ENCODE data around the gene FIP1L1. TPM values are rescaled to one million over a fixed set of nuclear protein-coding genes. Genes with fewer than 3 reads are reported as not detected.

Gene FIP1L1
- total RNA-seq (2014; rRNA removed; shearing (Covaris generic)) = 96.5 and 101 TPM in 2 replicates

DNA sequence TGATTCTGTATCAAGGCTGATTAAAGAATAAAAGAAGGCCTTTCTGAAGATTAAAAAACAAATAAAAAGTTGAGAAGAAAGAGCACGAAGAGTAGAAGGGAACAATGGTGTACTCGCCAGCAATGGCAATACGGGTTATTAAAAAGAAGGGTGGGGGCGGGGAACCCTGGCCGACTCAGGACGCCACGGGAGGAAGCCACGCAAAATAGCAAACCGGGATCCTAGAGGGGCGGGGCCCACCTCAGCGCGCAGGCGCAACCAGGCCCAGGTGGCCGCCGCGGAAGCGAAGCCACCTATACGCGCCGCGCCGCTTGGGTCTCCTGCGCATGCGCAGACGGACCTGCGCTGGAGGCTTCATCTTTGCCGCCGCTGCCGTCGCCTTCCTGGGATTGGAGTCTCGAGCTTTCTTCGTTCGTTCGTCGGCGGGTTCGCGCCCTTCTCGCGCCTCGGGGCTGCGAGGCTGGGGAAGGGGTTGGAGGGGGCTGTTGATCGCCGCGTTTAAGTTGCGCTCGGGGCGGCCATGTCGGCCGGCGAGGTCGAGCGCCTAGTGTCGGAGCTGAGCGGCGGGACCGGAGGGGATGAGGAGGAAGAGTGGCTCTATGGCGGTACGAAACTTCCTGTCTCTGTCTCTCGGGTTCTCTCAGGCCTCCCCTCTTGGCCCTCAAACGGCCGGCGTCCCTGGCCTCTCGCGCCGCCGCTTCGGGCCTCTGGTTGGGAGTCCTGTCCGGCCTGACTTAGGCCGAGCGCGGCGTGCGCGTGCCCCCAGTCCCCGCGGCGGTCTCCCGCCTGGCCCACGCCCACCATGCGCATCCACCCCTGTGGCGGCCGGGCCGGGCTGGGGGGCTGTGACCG, at the start of gene FIP1L1:
TSS of gene FIP1L1 (plus strand) at position 323 of the 852 bp plus-strand sequence. CDS start at position 521, 198 bp downstream.

DNA sequence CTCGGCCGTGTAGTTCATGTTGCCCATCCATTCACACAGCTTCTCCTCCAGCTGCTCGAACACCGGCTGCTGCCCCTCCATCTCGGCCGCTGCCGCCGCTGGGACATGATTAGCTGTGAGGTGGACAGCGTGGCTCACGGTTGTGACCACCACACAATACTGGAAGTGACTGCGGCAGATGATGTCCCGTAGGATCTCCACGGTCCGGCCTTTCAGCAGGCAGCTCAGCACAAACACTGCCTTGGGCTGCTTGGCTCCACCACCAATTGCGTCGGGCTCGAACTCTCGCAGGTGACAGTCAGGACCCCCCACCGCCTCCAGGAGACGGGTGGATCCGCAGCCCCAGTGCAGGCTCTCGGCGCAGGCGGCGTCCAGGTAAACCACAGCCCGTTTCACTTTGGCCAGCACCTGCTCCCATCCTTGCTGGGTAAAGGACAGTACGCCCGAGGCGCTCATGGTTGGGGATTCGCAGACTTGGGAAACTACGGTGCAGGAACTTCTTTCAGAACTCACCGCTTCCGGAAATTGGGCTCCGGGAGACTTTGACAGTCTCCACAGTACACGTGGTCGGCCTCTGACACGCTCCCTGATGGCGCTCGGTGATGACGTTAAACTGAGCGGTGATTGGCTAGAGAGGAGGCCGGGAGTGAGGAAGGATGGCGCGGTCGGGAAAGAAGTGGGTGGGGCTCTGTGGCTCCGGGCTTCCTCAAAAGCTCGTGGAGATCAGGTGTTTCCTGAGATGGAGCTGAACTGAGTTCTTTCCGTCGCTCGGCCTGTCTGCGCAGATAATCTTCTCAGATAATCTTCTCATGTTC, 11.7 kb upstream of the FIP1L1 start, which contains the start of gene SCFD2:
TSS of gene SCFD2 (minus strand) at position 576 of the 815 bp plus-strand sequence.

Other genes with a start within 250 kb of the FIP1L1 start
- gene SCFD2, start 11.6 kb upstream of the FIP1L1 start, total RNA-seq (2014; rRNA removed; shearing (Covaris generic)) = 49.7 and 51.0 TPM in 2 replicates
- 3.2 and 3.4 TPM in 2 replicates for gene LNX1, start 213.8 kb downstream of the FIP1L1 start, total RNA-seq (2014; rRNA removed; shearing (Covaris generic))